ENCODE data around the gene SLC35A5.
"Not testable (repeated sequence)": the region's sequence is repeated elsewhere in the genome, so short reads cannot be mapped to it uniquely, and the experiment has no call there.

The SLC35A5 gene, protein sequence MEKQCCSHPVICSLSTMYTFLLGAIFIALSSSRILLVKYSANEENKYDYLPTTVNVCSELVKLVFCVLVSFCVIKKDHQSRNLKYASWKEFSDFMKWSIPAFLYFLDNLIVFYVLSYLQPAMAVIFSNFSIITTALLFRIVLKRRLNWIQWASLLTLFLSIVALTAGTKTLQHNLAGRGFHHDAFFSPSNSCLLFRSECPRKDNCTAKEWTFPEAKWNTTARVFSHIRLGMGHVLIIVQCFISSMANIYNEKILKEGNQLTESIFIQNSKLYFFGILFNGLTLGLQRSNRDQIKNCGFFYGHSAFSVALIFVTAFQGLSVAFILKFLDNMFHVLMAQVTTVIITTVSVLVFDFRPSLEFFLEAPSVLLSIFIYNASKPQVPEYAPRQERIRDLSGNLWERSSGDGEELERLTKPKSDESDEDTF

DNA sequence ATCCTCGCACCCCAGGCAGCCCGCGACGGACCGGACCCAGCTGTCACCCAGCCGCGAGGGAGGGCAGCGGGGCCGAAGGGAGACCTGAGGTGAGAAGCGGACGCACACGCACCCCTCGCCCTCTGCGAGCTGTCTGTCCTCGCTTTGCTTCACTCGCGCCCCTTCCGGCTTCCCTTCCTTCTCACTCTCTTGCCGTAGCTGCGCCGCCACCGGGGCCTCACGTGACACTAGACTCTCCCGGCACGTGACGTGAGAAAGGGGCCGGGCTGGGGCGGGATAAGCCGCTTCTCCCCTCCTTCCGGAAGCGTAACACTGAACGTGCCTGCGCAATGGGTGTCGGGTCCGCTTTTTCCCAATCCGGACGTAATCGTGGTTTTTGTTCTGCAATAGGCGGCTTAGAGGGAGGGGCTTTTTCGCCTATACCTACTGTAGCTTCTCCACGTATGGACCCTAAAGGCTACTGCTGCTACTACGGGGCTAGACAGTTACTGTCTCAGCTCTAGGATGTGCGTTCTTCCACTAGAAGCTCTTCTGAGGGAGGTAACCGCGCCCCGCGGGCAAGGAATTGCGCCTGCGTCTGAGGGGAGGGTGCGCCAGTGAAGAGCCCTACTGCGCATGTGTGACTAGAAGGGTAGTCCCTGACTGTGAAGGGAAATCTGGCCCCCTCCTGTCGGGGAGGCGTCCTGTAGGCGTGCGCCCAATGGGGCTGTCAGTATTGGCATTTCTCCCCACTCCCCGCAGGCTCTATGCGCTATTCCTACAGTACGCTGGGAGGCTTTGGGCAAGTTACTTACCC is at the start of gene SLC35A5, which contains the start of gene ATG3:
Gene SLC35A5, plus strand, starts transcription at position 312 of the 796 bp plus-strand sequence. CDS start 1,359 bp downstream, outside the sequence.
Gene ATG3, minus strand, starts transcription at position 229 of the 796 bp plus-strand sequence. CDS start 434 bp downstream, outside the sequence.
- DNase-seq: peak; percentile 99

DNA sequence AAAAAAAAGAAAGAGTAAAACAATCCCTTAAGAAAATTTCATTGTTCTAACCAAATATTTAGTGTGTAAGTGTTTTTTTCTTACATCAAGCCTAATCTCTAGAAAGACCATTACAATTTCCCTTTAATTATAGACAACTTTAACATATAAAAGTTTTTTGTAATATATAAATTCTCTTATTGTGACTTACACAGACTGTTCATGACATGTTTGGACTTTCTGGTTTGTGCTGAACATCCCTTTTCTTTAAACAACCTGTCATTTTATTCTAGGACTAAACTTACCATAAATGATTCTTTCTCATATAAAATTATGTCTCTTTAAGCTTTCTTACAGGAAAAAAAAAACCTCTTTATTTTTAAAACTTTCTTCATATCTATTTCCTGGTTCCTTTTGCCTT is 49.5 kb upstream of the SLC35A5 start:
- no peak for DNase-seq

- no peak for DNase-seq
Measured at GRCh38 chr3:112514527-112515128, 47.2 kb upstream of the SLC35A5 start.

DNA sequence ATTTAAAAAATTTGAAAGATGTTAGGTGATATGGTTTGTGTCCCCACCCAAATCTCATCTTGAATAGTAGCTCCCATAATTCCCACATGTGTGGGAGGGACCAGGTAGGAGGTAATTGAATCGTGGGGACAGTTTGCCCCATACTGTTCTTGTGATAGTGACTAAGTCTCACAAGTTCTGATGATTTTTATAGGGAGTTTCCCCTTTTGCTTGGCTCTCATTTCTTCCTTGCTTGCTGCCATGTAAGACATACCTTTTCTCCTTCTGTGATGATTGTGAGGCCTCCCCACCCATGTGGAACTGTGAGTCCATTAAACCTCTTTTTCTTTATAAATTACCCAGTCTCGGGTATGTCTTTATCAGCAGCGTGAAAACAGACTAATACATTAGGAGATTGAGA is 42.9 kb upstream of the SLC35A5 start:
- DNase-seq: not testable (repeated sequence)

DNA sequence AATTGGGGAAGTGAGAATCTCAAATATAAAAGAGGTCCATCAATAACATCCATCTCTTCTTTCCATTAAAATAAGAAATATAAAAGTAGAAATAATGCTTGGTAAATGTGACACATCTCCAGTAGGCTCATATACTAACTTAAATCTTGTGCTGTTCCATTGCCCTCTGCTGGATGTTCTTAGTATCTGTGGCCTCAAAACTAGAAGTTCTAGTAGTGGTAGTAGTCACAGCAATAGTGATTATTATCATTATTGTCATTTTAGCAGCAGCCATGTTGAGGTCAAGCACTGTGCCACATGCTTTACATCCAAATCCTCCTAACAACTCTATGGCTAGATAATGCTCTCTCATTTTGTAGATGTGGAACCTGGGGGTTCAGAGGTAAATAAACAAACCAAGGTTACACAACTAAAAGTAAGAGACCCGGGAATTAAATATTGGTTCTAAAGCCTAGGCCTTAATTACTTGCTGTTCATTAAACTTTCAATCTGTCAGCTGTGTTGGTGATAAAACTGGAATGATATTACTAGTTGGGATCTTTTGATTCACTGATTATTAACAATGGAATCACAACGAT is 42.3 kb upstream of the SLC35A5 start:
- no peak for DNase-seq

DNA sequence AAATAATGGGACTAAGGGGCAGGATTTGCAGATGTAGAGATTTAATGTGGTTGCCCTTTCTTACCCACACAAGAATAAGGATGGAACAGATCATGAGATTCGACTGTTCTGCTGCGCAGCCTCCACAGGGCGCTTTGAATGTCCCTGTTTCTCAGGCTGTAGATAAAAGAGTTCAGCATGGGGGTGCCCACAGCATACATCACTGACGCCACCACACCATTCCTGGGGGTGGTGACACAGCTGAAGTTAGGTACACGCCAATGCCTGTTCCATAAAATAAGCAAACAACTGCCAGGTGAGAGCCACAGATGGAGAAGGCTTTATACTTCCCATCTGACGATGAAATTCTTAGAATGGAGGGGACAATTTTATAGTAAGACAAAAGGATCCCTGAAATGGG is 37.7 kb upstream of the SLC35A5 start:
- DNase-seq: not testable (repeated sequence)

DNA sequence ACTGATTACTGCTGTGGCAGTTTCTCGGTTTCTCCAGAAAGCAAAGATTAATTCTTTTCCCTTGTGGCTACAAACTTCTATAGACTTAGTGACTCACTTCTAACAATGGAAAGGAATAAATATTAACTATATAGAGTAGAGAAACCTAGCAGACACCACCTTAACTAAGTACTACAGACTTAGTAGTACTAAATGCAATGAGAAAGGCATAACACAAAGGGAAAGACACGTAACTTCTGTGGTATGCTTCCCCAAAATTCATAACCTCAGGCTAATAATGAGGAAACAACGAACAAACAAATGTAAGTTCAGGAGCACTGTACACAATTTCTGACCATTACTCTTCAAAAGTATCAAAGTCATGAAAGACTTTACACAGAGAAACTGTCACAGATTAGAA is 31.3 kb upstream of the SLC35A5 start:
- no peak for DNase-seq

GRCh38 chr3:112531358-112531781 is 30.5 kb upstream of the SLC35A5 start:
- no peak for DNase-seq

DNA sequence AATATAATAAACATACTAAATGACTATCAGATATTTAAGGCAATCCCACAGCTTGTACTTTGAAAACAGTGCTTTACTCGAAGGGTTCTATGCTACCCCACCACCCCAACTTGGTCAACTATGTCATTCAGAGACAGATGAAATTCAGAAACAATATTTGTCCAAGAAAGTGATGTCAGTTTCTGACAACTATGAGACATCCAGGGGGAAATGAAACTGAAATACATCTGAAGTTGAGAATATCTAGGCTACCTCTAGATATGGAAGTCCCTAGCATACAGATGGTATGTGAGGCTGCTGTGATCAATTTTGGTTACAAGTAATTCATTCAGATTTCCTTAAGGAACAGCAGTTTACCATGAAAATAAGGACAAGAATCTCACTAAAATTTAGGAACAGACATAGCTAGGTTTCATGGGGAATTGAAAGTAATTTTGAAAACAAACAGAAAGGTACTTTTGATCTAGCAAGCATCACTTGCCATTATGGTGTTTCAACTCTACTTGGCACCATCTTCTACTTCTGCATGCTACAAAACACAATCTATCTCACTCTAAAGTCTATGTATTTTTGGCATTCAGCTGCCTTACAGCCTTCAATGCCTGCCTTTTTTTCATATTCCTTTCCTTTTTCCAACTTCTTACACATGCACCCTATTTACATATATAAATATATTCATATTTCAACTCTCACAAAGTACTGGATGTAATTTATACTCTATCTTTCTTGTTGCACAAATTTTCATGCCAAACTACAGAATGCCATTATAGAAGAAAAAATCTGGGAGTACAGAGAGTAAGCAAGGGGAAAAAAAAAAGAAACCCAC is 21.8 kb upstream of the SLC35A5 start:
- DNase-seq: no peak

GRCh38 chr3:112546216-112546759 is 15.6 kb upstream of the SLC35A5 start:
- DNase-seq: no peak

DNA sequence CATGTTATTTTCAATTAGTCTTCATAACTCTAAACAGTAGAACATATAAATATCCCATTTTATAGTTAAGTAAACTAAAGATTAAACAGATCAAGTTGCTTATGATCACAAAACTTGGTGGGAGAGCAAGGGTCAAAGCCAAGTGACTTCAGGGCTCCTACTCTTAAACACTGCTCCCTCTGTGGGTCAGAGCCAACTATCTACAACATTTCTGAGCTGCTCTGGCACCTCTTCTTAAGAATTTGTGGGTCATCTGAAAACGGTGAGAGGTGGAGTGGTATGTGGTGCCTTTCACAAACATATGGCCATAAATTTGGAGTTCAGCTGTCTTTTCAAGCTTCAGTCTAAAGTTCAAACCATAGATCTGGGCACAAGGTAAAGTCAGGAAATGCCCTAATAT is 11.0 kb upstream of the SLC35A5 start:
- DNase-seq: no peak

GRCh38 chr3:112555535-112556170 is 6.2 kb upstream of the SLC35A5 start:
- no peak for DNase-seq

GRCh38 chr3:112557976-112558375 is 3.9 kb upstream of the SLC35A5 start:
- no peak for DNase-seq

DNA sequence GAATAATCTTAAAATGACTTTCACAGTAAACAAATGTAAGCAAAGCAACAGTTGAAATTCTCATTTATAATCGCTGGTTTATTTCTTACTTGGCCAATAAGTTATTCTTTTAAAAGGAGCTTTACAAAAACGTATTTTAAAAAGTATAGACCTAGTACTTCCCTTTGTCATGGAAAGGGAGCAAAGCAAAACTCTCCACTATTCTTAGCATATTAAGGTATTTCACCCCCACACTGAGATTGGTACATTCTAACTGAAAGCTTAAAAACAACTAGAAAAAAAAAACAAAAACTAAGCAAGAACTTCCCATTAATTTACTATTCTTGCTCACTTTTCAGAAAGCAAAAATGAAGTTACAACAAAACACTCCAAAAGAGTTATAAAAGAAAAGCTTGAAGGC is 1.5 kb upstream of the SLC35A5 start:
- DNase-seq: no peak

GRCh38 chr3:112560721-112561483 is 943 bp upstream of the SLC35A5 start:
- peak; percentile 77 for DNase-seq

- no peak for DNase-seq
Measured at GRCh38 chr3:112561484-112561733, 436 bp upstream of the SLC35A5 start.

DNA sequence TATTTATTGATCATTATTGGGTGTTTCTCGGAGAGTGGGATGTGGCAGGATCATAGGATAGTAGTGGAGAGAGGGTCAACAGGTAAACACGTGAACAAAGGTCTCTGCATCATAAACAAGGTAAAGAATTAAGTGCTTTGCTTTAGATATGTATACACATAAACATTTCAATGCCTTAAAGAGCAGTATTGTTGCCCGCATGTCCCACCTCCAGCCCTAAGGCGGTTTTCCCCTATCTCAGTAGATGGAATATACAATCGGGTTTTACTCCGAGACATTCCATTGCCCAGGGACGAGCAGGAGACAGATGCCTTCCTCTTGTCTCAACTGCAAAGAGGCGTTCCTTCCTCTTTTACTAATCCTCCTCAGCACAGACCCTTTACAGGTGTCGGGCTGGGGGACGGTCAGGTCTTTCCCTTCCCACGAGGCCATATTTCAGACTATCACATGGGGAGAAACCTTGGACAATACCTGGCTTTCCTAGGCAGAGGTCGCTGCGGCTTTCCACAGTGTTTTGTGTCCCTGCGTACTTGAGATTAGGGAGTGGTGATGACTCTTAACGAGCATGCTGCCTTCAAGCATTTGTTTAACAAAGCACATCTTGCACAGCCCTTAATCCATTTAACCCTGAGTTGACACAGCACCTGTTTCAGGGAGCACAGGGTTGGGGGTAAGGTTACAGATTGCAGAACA is 2.5 kb downstream of the SLC35A5 start:
- not testable (repeated sequence) for DNase-seq

- no peak for DNase-seq
Measured at GRCh38 chr3:112564940-112565305, 3.1 kb downstream of the SLC35A5 start.

GRCh38 chr3:112568642-112569041 is 6.8 kb downstream of the SLC35A5 start:
- no peak for DNase-seq

- DNase-seq: no peak
Measured at GRCh38 chr3:112569265-112569664, 7.4 kb downstream of the SLC35A5 start.
